GM23338 (cell line): ENCODE results near the gene WDR27. TPM values are rescaled to one million over a fixed set of nuclear protein-coding genes. Genes with fewer than 3 reads are reported as not detected.

Experiments used
- ATAC-seq: fragments of 200-7000 bp; cut with Tn5 transposase; 3 replicates; pipeline ENCODE4 v1.9.1; 2020
- DNase-seq: peaks from one replicate; pipeline ENCODE4 v3.0.0-alpha.2; 2015; ENCODE audit warnings: low spot score
- H2AFZ ChIP-seq: fragments of 200-600 bp; sonication (generic); 2 replicates; pipeline ENCODE4 v1.8.0; 2016; ENCODE audit warnings: antibody characterized with exemption, mild to moderate bottlenecking, moderate library complexity
- H3F3A ChIP-seq: fragments of 200-600 bp; sonication (generic); replicated peaks from 2 replicates; pipeline ENCODE4 v1.8.0; 2017; ENCODE audit warnings: antibody characterized with exemption, mixed run types, low read depth
- H3K27ac ChIP-seq: fragments of 200-600 bp; sonication (generic); 2 replicates; pipeline ENCODE4 v1.6.1; 2016; ENCODE audit warnings: low read depth
- H3K27me3 ChIP-seq: fragments of 200-600 bp; sonication (generic); 2 replicates; pipeline ENCODE4 v1.8.0; 2016; ENCODE audit warnings: mild to moderate bottlenecking, mixed run types, moderate library complexity; ENCODE audit not compliant: insufficient read depth
- H3K36me3 ChIP-seq: fragments of 200-600 bp; sonication (generic); 2 replicates; pipeline ENCODE4 v1.8.0; 2016; ENCODE audit warnings: mild to moderate bottlenecking; ENCODE audit not compliant: insufficient read depth
- H3K4me1 ChIP-seq: fragments of 200-600 bp; sonication (generic); 2 replicates; pipeline ENCODE4 v1.8.0; 2016; ENCODE audit warnings: mild to moderate bottlenecking, moderate library complexity; ENCODE audit not compliant: insufficient read depth
- H3K4me2 ChIP-seq: fragments of 200-600 bp; sonication (generic); 2 replicates; pipeline ENCODE4 v1.7.1; 2017; ENCODE audit warnings: mixed run types
- H3K4me3 ChIP-seq: fragments of 200-600 bp; sonication (generic); 2 replicates; pipeline ENCODE4 v1.6.1; 2016; ENCODE audit warnings: mixed run types
- H3K79me2 ChIP-seq: fragments of 200-600 bp; sonication (generic); replicated peaks from 2 replicates; pipeline ENCODE4 v1.8.0; 2017; ENCODE audit warnings: mild to moderate bottlenecking; ENCODE audit not compliant: insufficient read depth
- H3K9me2 ChIP-seq: fragments of 200-600 bp; sonication (generic); 2 replicates; pipeline ENCODE4 v1.8.0; 2017; ENCODE audit not compliant: insufficient read depth
- H4K20me1 ChIP-seq: fragments of 200-600 bp; sonication (generic); replicated peaks from 2 replicates; pipeline ENCODE4 v1.8.0; 2017; ENCODE audit warnings: mild to moderate bottlenecking; ENCODE audit not compliant: insufficient read depth
- H3K27ac Mint-ChIP-seq: 2 replicates; pipeline ENCODE4 v1.8.0; 2020; ENCODE audit warnings: inconsistent platforms, mild to moderate bottlenecking, moderate library complexity, mixed read lengths
- H3K27me3 Mint-ChIP-seq: 3 replicates; pipeline ENCODE4 v1.8.0; 2022; ENCODE audit warnings: low read depth, mild to moderate bottlenecking, moderate library complexity, mixed read lengths, inconsistent platforms; ENCODE audit not compliant: insufficient read depth, poor library complexity
- H3K36me3 Mint-ChIP-seq: 3 replicates; pipeline ENCODE4 v1.8.0; 2021; ENCODE audit warnings: low read depth, mild to moderate bottlenecking, inconsistent platforms, moderate library complexity, mixed read lengths
- H3K4me1 Mint-ChIP-seq: 3 replicates; pipeline ENCODE4 v1.8.0; 2020; ENCODE audit warnings: mild to moderate bottlenecking, inconsistent platforms, mixed read lengths
- H3K4me3 Mint-ChIP-seq: 3 replicates; pipeline ENCODE4 v1.8.0; 2021; ENCODE audit warnings: moderate library complexity, mild to moderate bottlenecking, inconsistent platforms, mixed read lengths
- H3K9me3 Mint-ChIP-seq: 3 replicates; pipeline ENCODE4 v1.8.0; 2020; ENCODE audit warnings: moderate library complexity, mild to moderate bottlenecking, inconsistent platforms, mixed read lengths
- CREB1 ChIP-seq: fragments of 250-450 bp; sonication (Bioruptor Pico); IDR thresholded peaks from 2 replicates; pipeline ENCODE4 v1.5.0; 2020; ENCODE audit warnings: low read depth, mild to moderate bottlenecking, moderate library complexity
- NANOG ChIP-seq: IDR thresholded peaks from 2 replicates; pipeline ENCODE4 v1.6.1; 2016; ENCODE audit warnings: antibody characterized with exemption, borderline replicate concordance
- POLR2AphosphoS5 ChIP-seq: IDR thresholded peaks from 2 replicates; pipeline ENCODE4 v1.6.1; 2016; ENCODE audit warnings: antibody characterized with exemption, low read depth
- ZNF331 ChIP-seq: fragments of 250-450 bp; sonication (Bioruptor Pico); IDR thresholded peaks from 2 replicates; pipeline ENCODE4 v1.5.0; 2020; ENCODE audit warnings: low read depth, mild to moderate bottlenecking, moderate library complexity
- polyA plus RNA-seq: library from polyadenylated mRNA; unstranded; fragments of >200 nt; fragmentation: Nextera tagmentation; extraction: Ambion mirVana; gene quantifications from 2 replicates; pipeline ENCODE4 v1.2.1, GENCODE V29; 2016
- total RNA-seq: library from RNA; depleted of rRNA; stranded (reverse); fragments of >200 nt; shearing (Covaris generic); gene quantifications from 2 replicates; pipeline ENCODE4 v1.2.3, GENCODE V29; 2014
- TF ChIP-seq, protein P1 (sequence below): IDR thresholded peaks from one replicate; pipeline ENCODE4 v1.6.1; 2018; ENCODE audit warnings: antibody characterized with exemption; ENCODE audit not compliant: unreplicated experiment
- TF ChIP-seq, protein P2 (sequence below), 2 experiments: fragments of 200-600 bp in 1 of 2; sonication (generic) in 1 of 2; conservative IDR thresholded peaks; 2 replicates each; pipeline versions ENCODE4 v1.5.1 to v1.6.1; 2016 to 2017; ENCODE audit warnings: antibody characterized with exemption in 2 of 2, low read depth in 2 of 2, mild to moderate bottlenecking in 2 of 2, moderate library complexity in 1 of 2
- TF ChIP-seq, protein P3 (sequence below): fragments of 250-450 bp; sonication (Bioruptor Pico); IDR thresholded peaks from 2 replicates; pipeline ENCODE4 v1.5.0; 2020; ENCODE audit warnings: mild to moderate bottlenecking, moderate library complexity

The WDR27 gene
- total and polyA plus RNA-seq, 2 experiments from 2014 or later = 55.3 to 80.4 TPM

DNA sequence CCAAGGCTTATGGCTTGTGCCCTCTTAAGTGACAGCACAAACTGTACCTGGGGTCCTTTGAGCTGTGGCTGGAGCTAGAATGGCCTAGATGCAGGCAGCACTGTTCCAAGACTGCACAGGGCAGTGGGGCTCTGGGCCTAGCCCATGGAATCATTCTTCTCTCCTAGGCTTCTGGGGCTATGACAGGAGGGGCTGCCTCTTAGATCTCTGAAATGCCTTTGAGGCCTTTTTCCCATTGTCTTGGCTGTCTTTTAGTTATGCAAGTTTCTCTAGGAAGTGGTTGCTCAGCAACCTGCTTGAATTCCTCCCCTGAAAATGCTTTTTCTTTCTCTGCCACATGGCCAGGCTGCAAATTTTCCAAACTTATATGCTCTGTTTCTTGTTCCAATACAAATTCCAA lies 183.4 kb downstream of the WDR27 start (continued):
- no peak for TF ChIP-seq POLR2AphosphoS5
- TF ChIP-seq, protein P1, sequence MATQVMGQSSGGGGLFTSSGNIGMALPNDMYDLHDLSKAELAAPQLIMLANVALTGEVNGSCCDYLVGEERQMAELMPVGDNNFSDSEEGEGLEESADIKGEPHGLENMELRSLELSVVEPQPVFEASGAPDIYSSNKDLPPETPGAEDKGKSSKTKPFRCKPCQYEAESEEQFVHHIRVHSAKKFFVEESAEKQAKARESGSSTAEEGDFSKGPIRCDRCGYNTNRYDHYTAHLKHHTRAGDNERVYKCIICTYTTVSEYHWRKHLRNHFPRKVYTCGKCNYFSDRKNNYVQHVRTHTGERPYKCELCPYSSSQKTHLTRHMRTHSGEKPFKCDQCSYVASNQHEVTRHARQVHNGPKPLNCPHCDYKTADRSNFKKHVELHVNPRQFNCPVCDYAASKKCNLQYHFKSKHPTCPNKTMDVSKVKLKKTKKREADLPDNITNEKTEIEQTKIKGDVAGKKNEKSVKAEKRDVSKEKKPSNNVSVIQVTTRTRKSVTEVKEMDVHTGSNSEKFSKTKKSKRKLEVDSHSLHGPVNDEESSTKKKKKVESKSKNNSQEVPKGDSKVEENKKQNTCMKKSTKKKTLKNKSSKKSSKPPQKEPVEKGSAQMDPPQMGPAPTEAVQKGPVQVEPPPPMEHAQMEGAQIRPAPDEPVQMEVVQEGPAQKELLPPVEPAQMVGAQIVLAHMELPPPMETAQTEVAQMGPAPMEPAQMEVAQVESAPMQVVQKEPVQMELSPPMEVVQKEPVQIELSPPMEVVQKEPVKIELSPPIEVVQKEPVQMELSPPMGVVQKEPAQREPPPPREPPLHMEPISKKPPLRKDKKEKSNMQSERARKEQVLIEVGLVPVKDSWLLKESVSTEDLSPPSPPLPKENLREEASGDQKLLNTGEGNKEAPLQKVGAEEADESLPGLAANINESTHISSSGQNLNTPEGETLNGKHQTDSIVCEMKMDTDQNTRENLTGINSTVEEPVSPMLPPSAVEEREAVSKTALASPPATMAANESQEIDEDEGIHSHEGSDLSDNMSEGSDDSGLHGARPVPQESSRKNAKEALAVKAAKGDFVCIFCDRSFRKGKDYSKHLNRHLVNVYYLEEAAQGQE = no peak

DNA sequence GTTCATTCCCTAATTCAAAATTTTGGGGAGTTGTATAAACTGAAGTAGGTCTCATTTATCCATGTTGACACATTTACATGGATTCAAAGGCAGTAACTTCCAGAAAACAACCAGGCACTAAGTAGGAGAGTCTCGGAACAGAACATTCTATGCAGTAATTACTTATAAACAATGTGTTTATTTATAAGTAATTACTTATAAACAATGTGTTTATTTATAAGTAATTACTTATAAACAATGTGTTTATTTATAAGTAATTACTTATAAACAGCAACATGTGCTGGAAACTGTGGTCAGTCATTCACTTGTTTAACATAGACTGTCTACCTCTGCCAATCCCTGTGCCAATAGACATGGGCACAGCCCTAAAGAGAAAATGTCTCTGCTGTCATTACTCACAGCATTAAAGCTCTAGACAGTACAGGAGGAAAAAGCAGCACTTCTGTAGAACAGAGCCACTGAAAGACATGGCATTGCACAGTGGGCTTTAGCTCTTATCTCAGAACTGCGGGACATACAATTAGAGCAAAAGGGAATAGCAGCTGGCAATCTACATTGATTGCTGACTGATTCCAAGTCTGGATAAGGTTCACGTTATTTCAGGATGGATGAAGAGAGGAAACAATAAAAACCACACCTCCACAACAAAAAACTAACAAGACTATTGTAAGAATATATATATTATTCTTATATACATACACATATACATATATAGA lies 188.2 kb downstream of the WDR27 start:
- Mint-ChIP-seq H3K4me3 (no peak overlapping the region), H3K36me3 (peaks cover 19% of the 10 kb centered on the region), H3K27me3 (peaks cover 2% of the 10 kb centered on the region), H3K9me3 (peaks cover 17% of the 10 kb centered on the region), H3K27ac (no peak overlapping the region), H3K4me1 (no peaks in the 10 kb centered on the region)
- H3K27me3 ChIP-seq = no peaks in the 10 kb centered on the region
- no peaks in the 10 kb centered on the region; the same call in 1 of the 2 replicates for H3K9me2 ChIP-seq
- no peak overlapping the region for H3K4me2 ChIP-seq
- no peaks in the 10 kb centered on the region for H4K20me1 ChIP-seq
- no peaks in the 10 kb centered on the region for H3K79me2 ChIP-seq
- ATAC-seq = no peak
- no peak overlapping the region for H3K27ac ChIP-seq
- H3F3A ChIP-seq = no peaks in the 10 kb centered on the region
- peaks cover 2% of the 10 kb centered on the region for H3K36me3 ChIP-seq
- no peak overlapping the region for H2AFZ ChIP-seq
- H3K4me1 ChIP-seq = no peaks in the 10 kb centered on the region
- no peak overlapping the region for H3K4me3 ChIP-seq
- no peak for DNase-seq
- no peak for TF ChIP-seq ZNF331 (CRISPR knock-in tag)
- no peak for TF ChIP-seq CREB1 (CRISPR knock-in tag)
- TF ChIP-seq NANOG = no peak
- TF ChIP-seq, protein P1 = no peak
- TF ChIP-seq, protein P2, sequence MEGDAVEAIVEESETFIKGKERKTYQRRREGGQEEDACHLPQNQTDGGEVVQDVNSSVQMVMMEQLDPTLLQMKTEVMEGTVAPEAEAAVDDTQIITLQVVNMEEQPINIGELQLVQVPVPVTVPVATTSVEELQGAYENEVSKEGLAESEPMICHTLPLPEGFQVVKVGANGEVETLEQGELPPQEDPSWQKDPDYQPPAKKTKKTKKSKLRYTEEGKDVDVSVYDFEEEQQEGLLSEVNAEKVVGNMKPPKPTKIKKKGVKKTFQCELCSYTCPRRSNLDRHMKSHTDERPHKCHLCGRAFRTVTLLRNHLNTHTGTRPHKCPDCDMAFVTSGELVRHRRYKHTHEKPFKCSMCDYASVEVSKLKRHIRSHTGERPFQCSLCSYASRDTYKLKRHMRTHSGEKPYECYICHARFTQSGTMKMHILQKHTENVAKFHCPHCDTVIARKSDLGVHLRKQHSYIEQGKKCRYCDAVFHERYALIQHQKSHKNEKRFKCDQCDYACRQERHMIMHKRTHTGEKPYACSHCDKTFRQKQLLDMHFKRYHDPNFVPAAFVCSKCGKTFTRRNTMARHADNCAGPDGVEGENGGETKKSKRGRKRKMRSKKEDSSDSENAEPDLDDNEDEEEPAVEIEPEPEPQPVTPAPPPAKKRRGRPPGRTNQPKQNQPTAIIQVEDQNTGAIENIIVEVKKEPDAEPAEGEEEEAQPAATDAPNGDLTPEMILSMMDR (conservative IDR thresholded peaks at IDR 0.05; ENCODE audit: low read depth in 2 of 2) = no peak
- TF ChIP-seq, protein P3, sequence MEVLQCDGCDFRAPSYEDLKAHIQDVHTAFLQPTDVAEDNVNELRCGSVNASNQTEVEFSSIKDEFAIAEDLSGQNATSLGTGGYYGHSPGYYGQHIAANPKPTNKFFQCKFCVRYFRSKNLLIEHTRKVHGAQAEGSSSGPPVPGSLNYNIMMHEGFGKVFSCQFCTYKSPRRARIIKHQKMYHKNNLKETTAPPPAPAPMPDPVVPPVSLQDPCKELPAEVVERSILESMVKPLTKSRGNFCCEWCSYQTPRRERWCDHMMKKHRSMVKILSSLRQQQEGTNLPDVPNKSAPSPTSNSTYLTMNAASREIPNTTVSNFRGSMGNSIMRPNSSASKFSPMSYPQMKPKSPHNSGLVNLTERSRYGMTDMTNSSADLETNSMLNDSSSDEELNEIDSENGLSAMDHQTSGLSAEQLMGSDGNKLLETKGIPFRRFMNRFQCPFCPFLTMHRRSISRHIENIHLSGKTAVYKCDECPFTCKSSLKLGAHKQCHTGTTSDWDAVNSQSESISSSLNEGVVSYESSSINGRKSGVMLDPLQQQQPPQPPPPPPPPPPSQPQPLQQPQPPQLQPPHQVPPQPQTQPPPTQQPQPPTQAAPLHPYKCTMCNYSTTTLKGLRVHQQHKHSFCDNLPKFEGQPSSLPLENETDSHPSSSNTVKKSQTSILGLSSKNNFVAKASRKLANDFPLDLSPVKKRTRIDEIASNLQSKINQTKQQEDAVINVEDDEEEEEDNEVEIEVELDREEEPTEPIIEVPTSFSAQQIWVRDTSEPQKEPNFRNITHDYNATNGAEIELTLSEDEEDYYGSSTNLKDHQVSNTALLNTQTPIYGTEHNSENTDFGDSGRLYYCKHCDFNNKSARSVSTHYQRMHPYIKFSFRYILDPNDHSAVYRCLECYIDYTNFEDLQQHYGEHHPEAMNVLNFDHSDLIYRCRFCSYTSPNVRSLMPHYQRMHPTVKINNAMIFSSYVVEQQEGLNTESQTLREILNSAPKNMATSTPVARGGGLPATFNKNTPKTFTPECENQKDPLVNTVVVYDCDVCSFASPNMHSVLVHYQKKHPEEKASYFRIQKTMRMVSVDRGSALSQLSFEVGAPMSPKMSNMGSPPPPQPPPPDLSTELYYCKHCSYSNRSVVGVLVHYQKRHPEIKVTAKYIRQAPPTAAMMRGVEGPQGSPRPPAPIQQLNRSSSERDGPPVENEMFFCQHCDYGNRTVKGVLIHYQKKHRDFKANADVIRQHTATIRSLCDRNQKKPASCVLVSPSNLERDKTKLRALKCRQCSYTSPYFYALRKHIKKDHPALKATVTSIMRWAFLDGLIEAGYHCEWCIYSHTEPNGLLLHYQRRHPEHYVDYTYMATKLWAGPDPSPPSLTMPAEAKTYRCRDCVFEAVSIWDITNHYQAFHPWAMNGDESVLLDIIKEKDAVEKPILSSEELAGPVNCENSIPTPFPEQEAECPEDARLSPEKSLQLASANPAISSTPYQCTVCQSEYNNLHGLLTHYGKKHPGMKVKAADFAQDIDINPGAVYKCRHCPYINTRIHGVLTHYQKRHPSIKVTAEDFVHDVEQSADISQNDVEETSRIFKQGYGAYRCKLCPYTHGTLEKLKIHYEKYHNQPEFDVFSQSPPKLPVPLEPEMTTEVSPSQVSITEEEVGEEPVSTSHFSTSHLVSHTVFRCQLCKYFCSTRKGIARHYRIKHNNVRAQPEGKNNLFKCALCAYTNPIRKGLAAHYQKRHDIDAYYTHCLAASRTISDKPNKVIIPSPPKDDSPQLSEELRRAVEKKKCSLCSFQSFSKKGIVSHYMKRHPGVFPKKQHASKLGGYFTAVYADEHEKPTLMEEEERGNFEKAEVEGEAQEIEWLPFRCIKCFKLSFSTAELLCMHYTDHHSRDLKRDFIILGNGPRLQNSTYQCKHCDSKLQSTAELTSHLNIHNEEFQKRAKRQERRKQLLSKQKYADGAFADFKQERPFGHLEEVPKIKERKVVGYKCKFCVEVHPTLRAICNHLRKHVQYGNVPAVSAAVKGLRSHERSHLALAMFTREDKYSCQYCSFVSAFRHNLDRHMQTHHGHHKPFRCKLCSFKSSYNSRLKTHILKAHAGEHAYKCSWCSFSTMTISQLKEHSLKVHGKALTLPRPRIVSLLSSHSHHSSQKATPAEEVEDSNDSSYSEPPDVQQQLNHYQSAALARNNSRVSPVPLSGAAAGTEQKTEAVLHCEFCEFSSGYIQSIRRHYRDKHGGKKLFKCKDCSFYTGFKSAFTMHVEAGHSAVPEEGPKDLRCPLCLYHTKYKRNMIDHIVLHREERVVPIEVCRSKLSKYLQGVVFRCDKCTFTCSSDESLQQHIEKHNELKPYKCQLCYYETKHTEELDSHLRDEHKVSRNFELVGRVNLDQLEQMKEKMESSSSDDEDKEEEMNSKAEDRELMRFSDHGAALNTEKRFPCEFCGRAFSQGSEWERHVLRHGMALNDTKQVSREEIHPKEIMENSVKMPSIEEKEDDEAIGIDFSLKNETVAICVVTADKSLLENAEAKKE = no peak
